IMR-90 (cell line): ENCODE data around the gene TCF7L2. TPM values are rescaled to one million over a fixed set of nuclear protein-coding genes. Genes with fewer than 3 reads are reported as not detected.

Experiments used
- ATAC-seq: fragments of 200-7000 bp; cut with Tn5 transposase; 2 replicates; pipeline ENCODE4 v1.9.1; 2020; ENCODE audit warnings: low read depth, mild to moderate bottlenecking, moderate library complexity
- BruUV-seq: library from RNA; stranded (reverse); fragments of 400-500 nt; replicated peaks from 2 replicates; lab custom pipeline; 2021; lab: Mats Ljungman, UMichigan
- CTCF ChIA-PET: fragments of 300-600 bp; formaldehyde crosslinking; extraction: SDS; loops from one replicate; lab custom pipeline; 2021; ENCODE audit warnings: antibody characterized with exemption; lab: Yijun Ruan, JAX
- POLR2A ChIA-PET: fragments of 300-600 bp; sonication (Branson Sonifier 250); formaldehyde crosslinking; loops from one replicate; lab custom pipeline; 2022; ENCODE audit warnings: antibody characterized with exemption; ENCODE audit not compliant: unreplicated experiment; lab: Charles Lee
- DNase-seq: peaks from one replicate; pipeline ENCODE4 v3.0.0; 2013
- H2AFZ ChIP-seq: replicated peaks from 2 replicates; pipeline ENCODE3; 2013; ENCODE audit warnings: low read length, mild to moderate bottlenecking; ENCODE audit not compliant: poor library complexity
- H2AK5ac ChIP-seq: 2 replicates; pipeline ENCODE4 v1.6.1; 2013; ENCODE audit warnings: low read depth, low read length, inconsistent platforms
- H2AK9ac ChIP-seq: replicated peaks from 2 replicates; pipeline ENCODE3; 2013; ENCODE audit warnings: mild to moderate bottlenecking, low read depth, low read length, moderate library complexity; ENCODE audit not compliant: poor library complexity
- H2BK120ac ChIP-seq: 2 replicates; pipeline ENCODE4 v1.6.1; 2013; ENCODE audit warnings: low read depth, low read length, inconsistent platforms
- H2BK15ac ChIP-seq: 3 replicates; pipeline ENCODE4 v1.6.1; 2013; ENCODE audit warnings: low read depth, low read length, inconsistent platforms
- H2BK20ac ChIP-seq: 2 replicates; pipeline ENCODE4 v1.6.1; 2013; ENCODE audit warnings: low read depth, mild to moderate bottlenecking, inconsistent platforms, low read length, moderate library complexity
- H2BK5ac ChIP-seq: 2 replicates; pipeline ENCODE4 v1.6.1; 2013; ENCODE audit warnings: mild to moderate bottlenecking, low read depth, low read length, inconsistent platforms; ENCODE audit not compliant: poor library complexity, severe bottlenecking
- H3K14ac ChIP-seq: replicated peaks from 2 replicates; pipeline ENCODE4 v1.6.1; 2013; ENCODE audit warnings: low read depth, low read length, inconsistent platforms
- H3K18ac ChIP-seq: 2 replicates; pipeline ENCODE4 v1.6.1; 2013; ENCODE audit warnings: low read depth, low read length, control low read depth
- H3K23ac ChIP-seq: 2 replicates; pipeline ENCODE4 v1.6.1; 2013; ENCODE audit warnings: low read depth, low read length, inconsistent platforms
- H3K27ac ChIP-seq: 2 replicates; pipeline ENCODE4 v1.5.1; 2013; ENCODE audit warnings: mild to moderate bottlenecking, control low read depth, low read length; ENCODE audit not compliant: insufficient read depth
- H3K27me3 ChIP-seq: 2 replicates; pipeline ENCODE4 v1.6.1; 2013; ENCODE audit warnings: low read length; ENCODE audit not compliant: control insufficient read depth, insufficient read depth
- H3K36me3 ChIP-seq: 2 replicates; pipeline ENCODE4 v1.6.1; 2013; ENCODE audit warnings: low read length, mixed read lengths; ENCODE audit not compliant: control insufficient read depth, insufficient read depth
- H3K4ac ChIP-seq: 2 replicates; pipeline ENCODE4 v1.6.1; 2013; ENCODE audit warnings: low read depth, low read length, inconsistent platforms
- H3K4me1 ChIP-seq: 2 replicates; pipeline ENCODE4 v1.6.1; 2013; ENCODE audit warnings: low read length, mixed read lengths; ENCODE audit not compliant: control insufficient read depth, insufficient read depth
- H3K4me2 ChIP-seq: 2 replicates; pipeline ENCODE4 v1.6.1; 2013; ENCODE audit warnings: low read depth, mild to moderate bottlenecking, control low read depth, low read length, moderate library complexity
- H3K4me3 ChIP-seq: 2 replicates; pipeline ENCODE4 v1.5.1; 2013; ENCODE audit warnings: low read depth, mild to moderate bottlenecking, control low read depth, low read length, moderate library complexity; ENCODE audit not compliant: insufficient read depth
- H3K56ac ChIP-seq: 2 replicates; pipeline ENCODE4 v1.6.1; 2013; ENCODE audit warnings: low read length, inconsistent platforms; ENCODE audit not compliant: insufficient read depth; ENCODE audit errors: extremely low read depth
- H3K79me1 ChIP-seq, 2 experiments: 2 replicates each; pipeline ENCODE4 v1.6.1; 2013; ENCODE audit warnings: low read length in 2 of 2, inconsistent platforms in 1 of 2, low read depth in 1 of 2
- H3K9ac ChIP-seq: 2 replicates; pipeline ENCODE4 v1.6.1; 2013; ENCODE audit warnings: low read depth, low read length, control low read depth
- H3K9me1 ChIP-seq: 2 replicates; pipeline ENCODE4 v1.6.1; 2013; ENCODE audit warnings: low read length, inconsistent platforms; ENCODE audit not compliant: insufficient read depth
- H3K9me3 ChIP-seq: 2 replicates; pipeline ENCODE4 v1.6.1; 2013; ENCODE audit warnings: low read length; ENCODE audit not compliant: control insufficient read depth, insufficient read depth
- H4K20me1 ChIP-seq: 2 replicates; pipeline ENCODE4 v1.6.1; 2013; ENCODE audit warnings: low read length, inconsistent platforms; ENCODE audit not compliant: insufficient read depth
- H4K5ac ChIP-seq: 2 replicates; pipeline ENCODE4 v1.6.1; 2013; ENCODE audit warnings: mild to moderate bottlenecking, low read depth, low read length, control low read depth
- H4K8ac ChIP-seq, 2 experiments: 2 replicates each; pipeline ENCODE4 v1.6.1; 2013; ENCODE audit warnings: low read depth in 2 of 2, low read length in 2 of 2, control low read depth in 1 of 2, inconsistent platforms in 1 of 2
- H4K91ac ChIP-seq: 2 replicates; pipeline ENCODE4 v1.6.1; 2013; ENCODE audit warnings: low read depth, low read length, inconsistent platforms; ENCODE audit not compliant: insufficient read depth
- BHLHE40 ChIP-seq: fragments of 150-350 bp; IDR thresholded peaks from 2 replicates; pipeline ENCODE4 v1.6.1; 2016; ENCODE audit warnings: mild to moderate bottlenecking, low read depth, low read length
- CEBPB ChIP-seq: IDR thresholded peaks from 2 replicates; pipeline ENCODE4 v1.6.1; 2012; ENCODE audit warnings: low read depth, low read length, improper control_type of control experiment
- MXI1 ChIP-seq: IDR thresholded peaks from 2 replicates; pipeline ENCODE4 v1.6.1; 2012; ENCODE audit warnings: low read depth, mild to moderate bottlenecking, low read length, moderate library complexity, borderline replicate concordance
- POLR2A ChIP-seq: IDR thresholded peaks from 2 replicates; pipeline ENCODE4 v1.6.1; 2012; ENCODE audit warnings: mild to moderate bottlenecking, low read depth, low read length
- SMC3 ChIP-seq: fragments of 150-350 bp; IDR thresholded peaks from 2 replicates; pipeline ENCODE4 v1.6.1; 2016; ENCODE audit warnings: low read depth, mild to moderate bottlenecking, antibody characterized with exemption, low read length, moderate library complexity
- WGBS, 2 experiments: methylation state at CpG; one replicate each; pipeline versions ENCODE4 v1.1.5 to v1.1.7; 2013; ENCODE audit warnings: missing lambda C conversion rate in 2 of 2; ENCODE audit not compliant: insufficient read length in 1 of 2; ENCODE audit errors: extremely low coverage in 2 of 2; 5-methylcytosine and 5-hydroxymethylcytosine counted together
- dilution Hi-C: fragments of 300-500 bp; cut with HindIII; formaldehyde crosslinking; loops from one replicate; pipeline ENCODE4 v1.14.3; 2018; ENCODE audit warnings: low sequenced_read_pairs; ENCODE audit not compliant: unreplicated experiment
- in situ Hi-C: fragments of 300-500 bp; cut with MboI; formaldehyde crosslinking; loops from 3 replicates; pipeline ENCODE4 v1.14.3; 2019; ENCODE audit warnings: low sequenced_read_pairs, inconsistent platforms, mixed read lengths
- intact Hi-C: fragments of 100-400 bp; cut with micrococcal nuclease; formaldehyde crosslinking; loops from 2 replicates; pipeline ENCODE4 v1.10.0; 2022
- polyA plus RNA-seq, 3 experiments: library from polyadenylated mRNA; depleted of rRNA; stranded (reverse); fragments of >200 nt; gene quantifications; 2 replicates each; pipeline ENCODE4 v1.2.3, GENCODE V29; 2012; ENCODE audit warnings: low replicate concordance in 1 of 3
- total RNA-seq: library from RNA; depleted of rRNA; stranded (reverse); fragments of >200 nt; gene quantifications from 2 replicates; pipeline ENCODE4 v1.2.3, GENCODE V29; 2012
- TF ChIP-seq, protein P1 (sequence below): fragments of 150-350 bp; IDR thresholded peaks from 2 replicates; pipeline ENCODE4 v1.6.1; 2017; ENCODE audit warnings: mild to moderate bottlenecking, antibody characterized with exemption, low read length, low read depth

Gene TCF7L2
- total and polyA plus RNA-seq, 2 of the 4 experiments (the other 2 are of a cell fraction) = 1.3 to 12.2 TPM

DNA sequence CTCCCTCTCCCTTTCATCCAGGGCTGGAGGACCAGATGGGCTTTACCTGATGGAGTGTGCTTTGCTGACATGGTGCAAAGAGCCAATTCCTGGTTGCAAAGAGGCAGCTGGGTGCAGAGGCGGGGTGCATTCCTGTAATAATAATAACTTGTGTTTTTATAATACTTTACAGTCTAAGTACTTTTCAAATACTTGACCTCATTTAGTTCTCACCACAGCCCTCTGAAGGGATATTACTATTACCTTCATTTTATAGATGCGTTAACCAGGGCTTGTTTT lies 70.4 kb downstream of the TCF7L2 start (continued):
- TF ChIP-seq SMC3 (no peak), POLR2A (no peak), MXI1 (no peak)

DNA sequence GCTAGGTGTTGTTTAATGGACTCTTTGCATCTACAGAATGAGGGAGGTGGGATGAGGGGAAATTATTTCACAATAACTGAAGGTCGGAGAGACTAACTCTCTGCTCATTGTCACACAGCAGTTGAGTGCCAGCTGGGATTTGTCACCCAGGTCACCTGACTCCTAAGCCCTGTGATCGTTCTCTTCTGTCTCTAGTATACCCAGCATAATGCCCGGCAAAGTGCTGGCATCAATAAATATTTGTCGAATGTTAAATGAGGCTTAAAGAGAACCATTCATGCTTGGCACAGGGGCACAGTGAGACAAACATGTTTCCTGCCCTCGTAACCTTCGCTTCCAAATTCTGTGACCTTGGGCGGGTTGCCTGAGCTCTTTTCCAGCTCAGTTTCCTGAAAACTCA lies 70.8 kb downstream of the TCF7L2 start:
- Histone ChIP-seq H2AFZ (no peak overlapping the region), H3K79me1 (peaks cover 32 to 75% of the 10 kb centered on the region in 2 experiments), H3K18ac (no peak overlapping the region), H4K5ac (no peak overlapping the region), H3K9me3 (no peaks in the 10 kb centered on the region), H4K8ac (no peak overlapping the region), H2BK15ac (no peak overlapping the region), H3K4me1 (peaks cover 12% of the 10 kb centered on the region), H3K27me3 (no peaks in the 10 kb centered on the region), H2BK20ac (no peak overlapping the region), H2BK120ac (no peak overlapping the region), H2AK5ac (no peak overlapping the region), H3K14ac (no peak overlapping the region), H2AK9ac (peak overlapping the region; percentile 48), H3K4me3 (no peak overlapping the region), H3K36me3 (peaks cover 1% of the 10 kb centered on the region; the same call in 1 of the 2 replicates), H4K91ac (no peak overlapping the region), H3K9ac (no peak overlapping the region), H3K9me1 (peaks cover 12% of the 10 kb centered on the region; the same call in 1 of the 2 replicates), H2BK5ac (no peak overlapping the region), H3K56ac (no peak overlapping the region), H3K4ac (no peak overlapping the region), H4K20me1 (peaks cover 66% of the 10 kb centered on the region), H3K27ac (no peak overlapping the region), H3K23ac (no peak overlapping the region), H3K4me2 (no peak overlapping the region)
- no TSS peak for BruUV-seq
- TF ChIP-seq, protein P1, sequence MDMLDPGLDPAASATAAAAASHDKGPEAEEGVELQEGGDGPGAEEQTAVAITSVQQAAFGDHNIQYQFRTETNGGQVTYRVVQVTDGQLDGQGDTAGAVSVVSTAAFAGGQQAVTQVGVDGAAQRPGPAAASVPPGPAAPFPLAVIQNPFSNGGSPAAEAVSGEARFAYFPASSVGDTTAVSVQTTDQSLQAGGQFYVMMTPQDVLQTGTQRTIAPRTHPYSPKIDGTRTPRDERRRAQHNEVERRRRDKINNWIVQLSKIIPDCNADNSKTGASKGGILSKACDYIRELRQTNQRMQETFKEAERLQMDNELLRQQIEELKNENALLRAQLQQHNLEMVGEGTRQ = 0 out of 2 replicates have a peak, but pooled peaks have one; percentile 7
- TF ChIP-seq BHLHE40 (no peak), CEBPB (peak; percentile 80)
- 60% methylated on average over 3 of the region's 7 CpGs; no CpG with 5 or more reads in 1 of the 2 experiments for WGBS, 2 experiments
- no peak for DNase-seq
- POLR2A ChIA-PET = no interaction called here
- in situ Hi-C loops (no loop called here), intact Hi-C loops (no loop called here), dilution Hi-C loops (no loop called here)
- CTCF ChIA-PET = interaction anchor here (0.6 kb wide), 1 partner anchor 394 kb away, joined by 8 read pairs; no protein-coding TSS in a partner anchor
- no peak for ATAC-seq
